OCI-LY1 (cell line): Measurements from ENCODE around the gene PTPRD.
"Not testable (repeated sequence)": the region's sequence is repeated elsewhere in the genome, so short reads cannot be mapped to it uniquely, and the experiment has no call there.

Experiments used
- CTCF ChIP-seq: fragments of 200-600 bp; sonication (generic), shearing (Covaris generic); IDR thresholded peaks from 2 replicates; pipeline ENCODE4 v1.5.1; 2017; ENCODE audit warnings: mild to moderate bottlenecking, antibody characterized with exemption, low read length, moderate library complexity, mixed read lengths
- EZH2 ChIP-seq: fragments of 200-600 bp; sonication (generic), shearing (Covaris generic); IDR thresholded peaks from 2 replicates; pipeline ENCODE4 v1.8.0; 2017; ENCODE audit warnings: borderline replicate concordance, mixed run types, mild to moderate bottlenecking, antibody characterized with exemption, low read length, moderate library complexity, mixed read lengths

DNA sequence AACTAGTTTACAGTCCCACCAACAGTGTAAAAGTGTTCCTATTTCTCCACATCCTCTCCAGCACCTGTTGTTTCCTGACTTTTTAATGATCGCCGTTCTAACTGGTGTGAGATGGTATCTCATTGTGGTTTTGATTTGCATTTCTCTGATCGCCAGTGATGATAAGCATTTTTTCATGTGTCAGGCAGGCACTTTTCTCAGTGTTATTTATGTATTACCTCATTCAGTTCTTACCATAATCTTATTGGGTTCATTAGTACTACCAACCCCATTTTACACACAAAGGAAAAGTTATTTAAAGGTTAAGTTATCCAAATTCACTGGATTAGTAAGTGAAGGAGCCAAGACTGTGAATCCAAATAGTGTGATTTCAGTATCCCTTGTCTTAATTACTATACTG is 1644.5 kb downstream of the PTPRD start:
- TF ChIP-seq EZH2, CTCF: not testable (repeated sequence)
